ENCODE results near the gene ENG.
"Not testable (repeated sequence)": the region's sequence is repeated elsewhere in the genome, so short reads cannot be mapped to it uniquely, and the experiment has no call there.

The ENG gene

DNA sequence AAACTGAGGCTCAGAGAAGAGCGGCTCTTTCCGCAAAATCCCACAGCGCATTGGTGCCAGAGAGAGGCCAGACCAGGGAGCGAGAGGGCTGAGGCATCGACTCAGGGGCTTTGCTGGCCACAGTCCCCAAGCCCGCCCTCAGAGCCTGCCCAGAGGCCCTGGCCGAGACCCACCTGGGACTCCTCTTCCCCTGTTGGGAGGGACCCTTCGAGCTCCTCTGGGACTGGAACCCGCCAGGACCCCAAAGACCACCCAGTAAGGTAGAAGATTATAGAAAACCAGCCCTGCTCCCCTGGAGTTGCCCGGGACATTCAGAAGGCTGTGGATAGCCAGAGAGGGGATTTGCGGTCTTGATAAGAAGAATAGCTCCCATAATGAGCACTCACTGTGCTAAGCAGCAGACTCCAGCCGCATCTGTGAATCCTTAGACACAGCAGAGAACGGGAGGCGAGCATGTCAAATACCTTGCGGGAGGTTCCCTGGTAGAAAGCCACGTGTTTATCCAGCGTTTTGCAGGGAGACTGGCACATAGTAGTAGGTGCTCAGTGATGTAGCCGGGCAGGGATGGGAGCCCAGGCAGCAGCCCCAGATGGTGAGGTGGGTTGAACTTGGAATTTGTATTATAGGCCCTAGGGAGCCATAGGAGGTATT is 23.7 kb upstream of the ENG start:
- no peak for DNase-seq (ENCODE audit: low spot score)

DNA sequence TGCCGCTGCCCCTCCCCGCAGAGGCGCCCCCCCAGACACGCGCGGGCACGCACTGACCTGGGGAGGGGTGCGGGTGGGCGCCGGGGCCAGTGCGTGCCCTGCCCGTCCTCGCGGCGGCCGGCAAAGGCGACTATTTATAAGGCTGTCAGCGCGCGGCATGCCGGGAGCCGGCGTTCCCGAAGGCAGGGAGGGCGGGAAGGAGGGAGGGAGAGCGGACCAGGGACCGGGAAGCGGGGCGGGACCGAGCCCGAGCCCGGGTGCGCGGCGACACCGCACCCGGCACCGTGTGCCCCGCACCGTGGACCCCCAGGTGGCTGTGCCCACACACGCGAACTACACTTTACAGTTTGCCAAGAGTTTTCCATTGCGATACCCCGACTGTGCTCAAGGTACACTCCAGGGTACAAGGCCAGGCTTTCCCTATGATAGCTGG is 23.1 kb upstream of the ENG start, which contains the start of gene AK1:
TSS of gene AK1 (minus strand) at position 110 of the 433 bp plus-strand sequence. CDS start 3,058 bp downstream, outside the sequence.
- peak; percentile 87 for DNase-seq (ENCODE audit: low spot score)

DNA sequence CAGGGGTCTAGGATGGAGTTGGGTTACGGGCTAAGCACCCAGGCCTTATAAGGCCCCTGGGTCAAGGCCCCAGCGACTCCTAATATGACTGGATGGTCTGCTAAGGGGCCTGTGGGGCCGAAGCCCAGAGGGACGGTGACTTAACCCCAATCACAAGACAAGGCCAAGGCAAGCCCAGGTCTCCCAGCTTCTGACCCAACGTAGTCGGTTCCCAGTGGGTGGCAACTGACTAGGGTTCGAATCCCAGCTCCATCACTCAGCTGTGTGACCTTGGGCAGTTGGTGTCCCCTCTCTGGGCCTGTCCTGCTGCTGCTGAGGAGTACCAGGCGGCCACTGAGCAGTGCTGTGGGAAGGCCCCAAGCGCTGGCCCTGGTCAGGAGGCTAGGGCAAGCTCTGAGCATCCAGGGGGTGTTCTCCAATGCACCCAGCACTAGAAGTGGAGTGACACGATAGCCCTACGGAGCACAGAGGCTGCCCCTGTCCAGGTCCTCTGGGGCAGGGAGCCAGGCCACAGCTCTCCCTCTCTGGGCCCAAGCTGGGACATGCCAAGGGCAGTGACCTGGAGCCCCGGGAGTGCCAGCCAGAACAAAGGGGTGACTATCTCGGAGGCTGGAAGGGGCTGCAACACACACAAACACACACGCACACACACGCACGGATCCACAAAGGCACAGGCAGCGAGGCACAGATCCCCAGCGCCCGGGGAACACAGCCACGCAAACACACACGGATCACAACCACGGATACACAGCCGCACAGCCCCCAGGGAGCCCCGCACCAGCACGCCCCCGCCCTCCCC is 22.5 kb upstream of the ENG start:
- peak; percentile 39 for DNase-seq (ENCODE audit: low spot score)

DNA sequence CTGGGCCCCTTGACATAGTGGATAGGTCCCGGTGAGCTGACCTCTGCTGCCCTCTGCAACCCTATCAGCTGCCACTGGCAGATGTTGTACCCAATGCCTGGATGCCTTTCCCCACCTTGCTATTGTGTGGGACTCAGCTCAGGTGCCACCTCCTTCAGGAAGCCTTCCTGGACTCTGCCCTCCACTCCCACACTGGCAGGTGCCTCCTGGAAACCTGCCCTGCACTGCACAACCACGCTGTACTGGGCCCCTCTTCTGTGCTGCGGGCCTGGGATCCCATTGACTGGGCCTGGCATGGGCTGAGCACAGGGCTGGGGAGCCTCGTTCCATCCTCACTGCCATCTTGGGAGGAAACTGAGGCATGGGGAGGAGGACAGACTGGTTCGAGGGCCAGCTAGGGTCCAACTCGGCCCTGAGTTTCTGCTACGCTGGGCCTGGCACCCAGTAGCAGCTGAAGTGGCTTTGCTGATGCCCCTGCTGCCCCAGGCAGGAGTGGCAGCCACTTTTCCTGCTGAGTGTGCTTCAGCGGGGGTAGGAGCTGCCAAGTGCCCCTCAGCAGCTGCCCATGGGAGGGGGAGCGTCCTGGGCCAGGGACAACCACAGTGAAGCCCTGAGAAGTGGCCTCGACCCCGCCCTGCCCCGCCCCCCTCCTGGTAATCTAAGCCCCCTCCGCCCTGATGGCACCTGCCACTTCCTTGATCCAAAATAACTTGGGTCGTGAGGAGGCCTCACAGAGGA is 21.7 kb upstream of the ENG start:
- no peak for DNase-seq (ENCODE audit: low spot score)

DNA sequence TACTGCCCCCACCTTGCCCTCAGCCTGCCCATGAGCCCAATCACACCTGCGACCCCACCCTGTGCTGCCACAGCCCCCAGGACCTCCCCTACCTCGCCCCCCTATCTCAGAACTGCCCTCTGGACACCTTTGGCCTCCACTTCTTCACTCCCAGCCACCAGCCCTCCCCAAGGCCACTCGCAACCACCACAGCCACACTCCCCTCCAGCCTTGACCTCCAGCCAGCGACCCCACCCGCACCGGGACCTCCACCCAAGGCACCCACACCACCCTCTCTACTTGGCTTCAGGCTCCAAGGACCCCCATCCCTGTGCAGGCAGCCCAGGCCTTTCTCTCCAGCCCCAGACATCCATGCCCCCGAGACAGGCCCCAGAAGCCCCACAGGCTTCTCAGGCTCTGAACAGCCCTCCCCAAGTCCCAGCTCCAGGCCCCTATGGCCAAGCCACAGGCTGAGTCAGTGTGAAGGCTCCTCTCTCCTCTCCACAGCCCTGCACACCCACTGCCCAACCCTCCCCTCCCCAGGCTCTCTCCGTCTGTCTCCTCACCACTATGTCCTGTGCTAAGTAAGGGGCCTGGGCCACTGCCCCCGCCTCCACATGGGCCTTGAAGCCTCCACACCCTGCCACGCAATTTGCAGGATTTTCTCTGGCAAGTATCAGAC is 21.0 kb upstream of the ENG start:
- DNase-seq (ENCODE audit: low spot score): peak; percentile 77

DNA sequence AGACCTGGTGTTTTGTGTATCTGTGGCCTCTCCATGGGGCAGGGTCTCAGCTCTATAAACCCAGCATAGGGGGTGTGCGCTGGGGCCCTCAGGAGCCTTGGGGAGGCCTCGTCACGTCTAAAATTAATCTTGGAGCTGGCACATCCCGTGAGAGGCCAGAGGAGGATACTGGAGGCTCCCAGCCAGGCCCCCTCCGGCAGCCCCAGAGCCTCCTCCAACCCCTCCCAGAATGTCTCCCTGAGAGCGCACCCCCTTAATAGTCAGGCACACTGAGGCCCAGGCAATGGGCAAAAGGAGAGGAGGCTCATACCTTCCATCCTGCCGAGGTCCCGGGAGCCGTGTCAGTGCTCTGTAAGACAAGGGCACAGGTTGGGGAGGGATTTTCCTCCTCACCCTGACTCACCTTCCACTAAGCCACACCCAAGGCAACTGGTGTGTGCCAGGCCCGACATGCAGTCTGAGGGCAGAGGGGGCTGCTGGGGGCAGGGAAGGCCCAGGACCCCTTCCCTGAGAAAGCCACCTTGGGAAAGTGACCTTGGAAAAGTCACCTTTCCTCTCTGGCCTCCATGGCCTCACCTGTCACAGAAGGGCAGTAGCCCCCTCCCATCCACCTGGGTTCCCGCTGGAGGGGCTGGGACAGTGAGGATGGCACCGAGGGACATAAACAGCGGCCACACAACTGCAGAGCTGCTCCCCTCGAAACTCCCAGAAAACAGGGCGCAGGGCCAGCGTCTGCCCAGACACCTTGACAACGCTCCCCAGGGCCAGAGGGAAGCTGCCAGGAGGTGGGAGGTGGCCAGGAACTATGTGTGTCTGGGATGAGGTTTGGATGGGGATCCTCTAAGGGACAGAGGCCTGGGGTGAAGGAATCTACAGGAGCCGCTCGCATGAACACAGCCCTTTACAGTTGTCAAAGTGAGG is 20.1 kb upstream of the ENG start:
- DNase-seq (ENCODE audit: low spot score): no peak

DNA sequence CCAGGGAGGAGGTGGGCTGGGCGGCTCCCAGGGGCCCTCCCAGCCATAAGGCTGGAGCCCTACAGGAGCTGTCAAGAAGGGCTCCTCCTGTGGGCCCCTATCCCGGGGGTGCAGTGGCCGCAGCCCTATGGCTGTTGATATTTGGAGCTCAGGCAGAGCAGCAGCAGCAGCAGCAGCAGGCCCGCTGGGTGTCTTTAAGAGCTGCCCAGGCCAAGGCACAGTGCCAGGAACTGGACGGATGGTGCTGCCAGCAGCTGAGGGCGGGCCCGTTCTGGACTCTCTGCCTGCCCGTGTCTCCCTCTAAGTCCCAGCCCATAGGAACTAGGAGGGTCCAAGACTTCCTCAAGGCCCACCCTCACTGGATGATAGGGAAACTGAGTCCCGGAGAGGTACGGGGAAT is 19.4 kb upstream of the ENG start:
- peak; percentile 71 for DNase-seq (ENCODE audit: low spot score)

DNA sequence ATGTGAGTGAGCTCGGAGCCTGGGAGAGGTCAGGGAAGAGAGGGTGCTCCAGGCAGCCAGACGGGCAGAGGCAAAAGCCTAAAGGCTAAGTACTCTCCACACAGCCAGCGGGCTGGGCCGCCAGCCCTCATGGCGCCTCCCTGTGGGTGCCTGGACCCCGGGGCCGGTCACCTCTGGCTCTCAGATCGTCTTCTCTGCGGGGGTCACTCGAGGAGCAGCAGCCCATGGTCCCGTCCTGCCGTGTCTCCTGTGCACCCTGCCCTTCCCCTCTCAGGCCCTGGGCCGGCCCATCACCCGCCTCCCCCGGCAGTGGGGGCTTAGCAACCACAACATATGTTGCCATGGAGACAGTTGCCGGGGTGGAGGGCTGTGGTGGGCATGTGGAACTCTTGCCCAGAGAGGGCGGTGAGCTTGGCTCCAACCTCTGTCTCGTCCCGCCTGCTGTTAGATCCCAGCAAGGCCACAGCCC is 18.8 kb upstream of the ENG start:
- no peak for DNase-seq (ENCODE audit: low spot score)

DNA sequence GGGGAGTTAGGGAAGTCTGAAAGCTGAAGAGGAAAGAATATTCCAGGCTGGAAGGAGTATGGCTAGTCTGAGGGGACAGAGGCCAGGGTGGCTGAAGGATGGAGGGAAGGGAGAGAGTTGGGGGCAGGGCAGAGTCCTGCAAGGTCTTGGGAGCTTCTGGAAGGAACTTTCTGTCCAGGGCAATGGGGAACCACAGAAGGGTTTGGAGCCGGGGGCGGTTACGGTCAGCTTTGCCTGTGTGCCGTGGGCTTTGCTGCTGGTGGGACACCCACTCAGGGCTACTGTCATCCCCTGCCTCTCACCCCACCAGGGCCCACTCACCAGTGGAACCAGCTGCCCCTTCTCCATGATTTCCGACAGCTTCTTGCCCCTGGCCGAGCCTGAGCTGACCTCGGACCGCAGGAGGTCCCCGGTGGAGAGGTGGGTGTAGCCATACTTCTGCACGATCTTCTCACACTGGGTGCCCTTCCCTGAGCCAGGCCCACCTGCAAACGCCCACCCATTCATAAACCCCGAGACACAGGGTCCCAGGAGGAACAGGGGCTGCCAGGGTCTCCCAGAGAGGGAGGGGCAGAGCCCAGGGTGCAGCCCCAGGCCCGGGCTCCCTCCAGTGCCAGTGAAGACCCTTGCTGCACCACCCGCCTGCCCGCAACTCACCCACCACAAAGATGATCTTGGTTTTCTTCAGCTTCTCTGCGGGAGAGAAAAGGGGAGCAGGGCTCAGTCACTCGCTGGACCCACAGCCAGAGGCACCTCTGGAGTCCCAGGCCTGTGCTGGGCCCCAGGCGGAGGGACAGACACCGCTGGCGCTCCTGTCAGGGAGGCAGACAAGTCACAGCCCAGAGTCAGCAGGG is 18.1 kb upstream of the ENG start:
- DNase-seq (ENCODE audit: low spot score): no peak

DNA sequence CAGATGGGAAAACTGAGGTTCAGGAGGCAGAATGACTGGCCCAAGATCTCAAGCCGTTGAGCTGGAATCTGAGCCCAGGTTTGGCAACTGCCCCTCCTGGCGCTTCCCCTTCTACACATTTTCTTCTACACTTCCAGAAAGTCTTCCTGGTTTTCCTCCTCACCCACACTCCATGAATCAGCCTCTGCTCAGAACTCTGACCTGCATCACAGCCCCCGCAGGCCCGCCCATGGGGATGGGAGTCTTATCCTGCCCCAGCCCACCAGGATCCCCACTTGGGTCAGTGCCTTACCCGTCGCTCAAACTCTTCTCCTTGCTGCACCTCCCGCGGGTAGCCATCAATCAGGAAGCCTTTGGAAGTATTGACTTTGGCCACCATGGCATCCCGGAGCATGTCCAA is 17.1 kb upstream of the ENG start:
- DNase-seq (ENCODE audit: low spot score): no peak

DNA sequence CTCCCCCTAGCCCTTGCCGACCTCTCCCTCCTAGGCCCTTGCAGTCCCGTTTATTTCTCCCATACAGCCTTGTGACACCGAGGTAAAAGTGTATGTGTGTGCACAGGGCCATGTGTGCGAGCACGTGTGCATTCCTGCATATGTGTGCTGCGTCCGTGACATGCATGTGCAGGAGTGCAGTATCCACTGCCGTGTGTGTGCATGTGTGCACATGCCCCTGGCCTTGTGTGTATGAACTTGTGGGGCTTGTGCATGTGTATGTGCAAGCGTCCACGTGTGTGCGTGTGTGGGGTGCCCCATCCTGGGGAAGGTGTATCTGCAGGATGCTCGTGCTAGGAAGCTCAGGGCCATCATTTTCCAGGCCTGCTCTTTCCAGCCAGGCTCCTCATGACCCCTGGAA is 16.4 kb upstream of the ENG start:
- DNase-seq (ENCODE audit: low spot score): no peak

DNA sequence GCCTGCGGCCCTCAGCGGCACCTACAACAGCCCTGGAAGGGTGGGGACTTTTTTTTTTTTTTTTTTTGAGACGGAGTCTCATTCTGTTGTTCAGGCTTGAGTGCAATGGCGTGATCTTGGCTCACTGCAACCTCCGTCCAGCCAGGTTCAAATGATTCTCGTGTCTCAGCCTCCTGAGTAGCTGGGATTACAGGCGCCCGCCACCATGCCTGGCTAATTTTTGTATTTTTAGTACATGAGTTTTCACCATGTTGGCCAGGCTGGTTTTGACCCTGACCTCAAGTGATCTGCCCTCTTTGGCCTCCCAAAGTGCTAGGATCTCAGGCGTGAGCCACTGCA is 15.7 kb upstream of the ENG start:
- DNase-seq (ENCODE audit: low spot score): not testable (repeated sequence)

DNA sequence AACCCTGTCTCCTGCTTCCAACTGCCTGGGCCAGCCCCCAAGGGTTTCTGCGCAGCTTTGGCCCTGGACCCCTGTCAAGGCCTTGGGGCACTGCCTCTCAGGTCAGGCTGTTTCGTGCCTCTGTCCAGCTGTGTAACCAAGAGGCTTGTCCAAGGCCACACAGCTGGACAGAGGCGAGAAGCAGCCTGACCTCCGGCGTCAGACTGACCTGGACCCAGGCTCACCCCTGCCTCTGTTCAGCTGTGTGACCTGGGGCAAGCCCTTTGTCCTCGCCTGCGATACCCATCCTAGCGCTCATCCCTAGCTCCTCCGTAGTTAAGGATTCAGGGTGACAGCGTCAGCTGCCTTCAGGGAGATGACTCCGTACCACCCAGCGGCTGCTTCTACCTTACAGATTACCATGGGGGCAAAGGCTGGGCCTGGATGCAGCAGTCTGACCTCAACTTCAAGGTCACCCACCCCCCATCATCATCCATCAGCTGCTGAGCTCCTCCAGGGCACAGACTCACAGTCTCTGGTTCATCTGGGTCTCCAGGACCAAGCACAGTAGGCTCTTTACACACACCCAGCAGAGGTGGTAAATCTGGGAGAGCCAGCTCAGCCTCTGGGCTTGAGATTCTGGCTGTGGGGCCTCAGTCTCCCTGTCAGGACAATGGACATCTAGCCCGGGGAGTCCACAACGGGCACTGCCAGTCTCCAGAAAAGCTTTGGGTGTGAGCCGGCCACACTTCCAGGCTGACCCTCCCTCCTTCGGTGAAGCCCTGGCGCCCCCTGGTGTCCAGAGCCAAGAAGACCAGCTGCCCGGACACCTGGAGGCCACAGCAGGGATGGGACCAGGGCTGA is 15.1 kb upstream of the ENG start:
- peak; percentile 94 for DNase-seq (ENCODE audit: low spot score)

DNA sequence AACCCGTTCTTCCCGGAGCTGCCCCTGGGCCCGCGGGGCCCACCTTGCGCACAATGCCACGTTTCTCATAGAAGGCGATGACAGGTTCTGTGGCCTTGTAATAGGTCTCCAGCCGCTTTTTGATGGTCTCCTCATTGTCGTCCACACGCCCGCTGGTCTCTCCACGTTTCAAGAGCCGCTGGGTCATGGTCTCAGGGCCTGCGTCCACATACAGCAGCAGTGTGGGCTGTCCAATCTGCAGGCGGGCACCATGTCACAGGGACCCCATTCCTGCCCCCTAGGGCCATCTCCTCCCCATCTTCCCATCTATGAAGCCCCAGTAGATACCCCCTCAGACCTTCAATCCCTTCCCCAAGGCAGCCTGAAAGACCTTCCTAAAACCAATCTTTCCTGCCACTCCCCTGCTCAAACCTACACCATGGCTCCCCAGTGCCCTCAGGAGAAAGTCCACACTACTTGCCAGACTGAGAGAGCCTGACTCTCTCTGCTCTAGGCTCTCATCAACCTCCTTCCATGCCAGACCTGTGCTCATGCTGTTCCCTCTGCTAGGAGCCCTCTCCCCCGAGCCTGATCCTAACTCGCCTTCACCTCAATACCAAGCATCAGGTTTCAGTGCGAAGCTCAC is 13.9 kb upstream of the ENG start:
- no peak for DNase-seq (ENCODE audit: low spot score)

DNA sequence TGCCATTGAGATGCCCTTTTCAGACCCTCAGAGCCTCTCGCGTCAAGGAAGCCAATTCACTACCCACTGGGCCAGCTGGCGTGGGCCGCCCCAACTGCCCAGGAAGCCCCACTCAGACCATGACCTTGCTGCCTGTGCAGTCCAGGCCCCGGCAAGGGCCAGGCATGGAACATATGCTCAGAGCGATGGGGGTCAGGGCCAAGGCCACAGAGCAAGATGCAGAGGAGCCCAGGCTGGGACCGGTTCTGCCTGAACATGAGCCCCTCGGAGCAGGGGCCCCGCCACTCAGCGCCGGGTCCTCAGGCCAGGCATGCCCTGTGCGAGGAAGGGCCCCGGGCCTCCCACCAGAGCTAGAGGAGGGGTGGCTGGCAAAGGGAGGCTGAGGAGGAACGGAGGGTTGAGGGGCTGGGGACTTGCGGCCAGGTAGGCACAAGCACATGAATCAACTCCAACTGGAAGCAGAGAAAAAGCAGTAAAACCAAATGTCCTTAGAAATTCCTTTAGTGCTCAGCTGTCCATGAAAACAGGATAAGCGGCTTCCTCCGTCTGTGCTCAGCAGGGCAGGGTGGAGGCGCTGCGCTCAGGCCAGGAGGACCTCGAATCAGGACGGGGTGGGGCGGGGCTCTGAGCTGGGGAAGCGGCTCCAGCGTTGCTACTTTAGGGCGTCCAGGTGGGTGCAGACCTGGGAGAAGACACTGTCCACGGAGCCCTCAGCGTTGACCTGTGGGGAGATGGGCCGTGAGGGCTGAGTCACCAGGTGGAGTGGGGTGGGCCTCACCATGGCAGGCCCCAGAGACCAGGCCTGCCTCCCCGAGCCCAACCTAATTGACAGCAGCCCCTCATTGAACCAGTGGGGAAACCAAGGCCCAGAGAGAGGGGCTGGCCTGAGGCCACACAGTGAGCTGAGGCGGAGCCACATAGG is 13.2 kb upstream of the ENG start:
- DNase-seq (ENCODE audit: low spot score): no peak

DNA sequence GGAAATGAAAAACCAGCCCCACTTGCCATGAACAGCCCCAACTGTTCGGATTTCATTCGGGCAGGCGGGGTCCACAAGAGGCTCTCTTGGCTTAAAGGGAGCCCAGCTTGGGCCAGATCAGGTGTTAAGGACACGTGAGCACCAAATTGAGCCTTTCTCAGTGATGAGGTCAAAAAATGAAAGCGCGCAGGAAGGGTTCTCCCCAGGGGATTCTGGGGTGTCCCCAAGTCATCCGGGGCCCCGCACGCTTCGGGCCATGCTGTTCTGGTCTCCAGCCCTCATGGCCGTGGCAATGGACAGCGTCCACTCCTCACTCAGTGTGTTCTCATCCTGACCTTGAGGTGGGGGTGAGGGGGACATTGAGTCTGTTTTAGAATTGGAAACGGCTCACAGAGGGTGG is 12.1 kb upstream of the ENG start:
- DNase-seq (ENCODE audit: low spot score): no peak

DNA sequence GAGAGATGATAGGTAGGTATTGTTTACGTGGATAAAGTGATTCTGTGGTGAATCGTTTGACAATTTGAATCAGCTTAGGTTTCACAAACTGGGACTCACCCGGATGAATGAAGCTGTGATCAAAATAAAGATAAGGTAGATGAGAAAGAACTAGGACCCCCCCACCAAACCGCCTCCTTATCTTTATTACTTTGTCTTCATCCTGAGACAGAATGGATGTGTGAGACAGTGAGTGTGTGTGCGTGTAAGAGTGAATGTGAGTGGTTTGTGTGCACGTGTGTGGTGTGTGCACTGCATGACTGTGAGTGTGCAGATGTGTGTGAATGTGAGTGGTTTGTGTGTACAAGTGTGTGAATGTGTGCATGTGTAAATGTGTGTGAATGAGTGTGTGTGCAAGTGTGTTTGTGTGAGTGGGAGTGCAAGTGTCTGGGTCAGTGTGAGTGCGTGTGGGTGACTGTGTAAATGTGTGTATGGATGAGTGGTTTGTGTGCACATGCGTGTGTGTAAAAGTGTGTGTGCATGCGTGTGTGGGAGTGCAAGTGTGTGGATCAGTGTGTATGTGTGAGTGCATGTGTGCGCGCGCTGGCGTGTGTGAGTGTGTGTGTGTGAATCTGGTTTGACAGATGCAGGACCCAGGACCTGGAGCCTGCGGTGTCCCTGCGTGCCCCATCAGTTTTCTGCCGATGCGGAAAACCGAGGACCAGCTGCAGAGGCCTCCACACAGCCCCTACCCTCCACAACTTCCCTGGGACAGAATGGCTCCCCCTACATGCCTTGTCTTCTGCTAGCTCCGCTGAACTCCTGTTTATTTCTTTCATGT is 11.4 kb upstream of the ENG start:
- DNase-seq (ENCODE audit: low spot score): no peak
